ENCODE data around the gene SDHAF1. TPM values are rescaled to one million over a fixed set of nuclear protein-coding genes. Genes with fewer than 3 reads are reported as not detected.

SDHAF1 gene
- total RNA-seq, 1 donor from 2014 or later = 15.5 TPM

- Mint-ChIP-seq H3K9me3 (ENCODE audit: unreplicated experiment) (no peaks in the 10 kb centered on the region), H3K27me3 (ENCODE audit: unreplicated experiment) (peaks cover 7% of the 10 kb centered on the region), H3K36me3 (ENCODE audit: unreplicated experiment) (peaks cover 3% of the 10 kb centered on the region), H3K4me1 (ENCODE audit: unreplicated experiment) (peaks cover 15% of the 10 kb centered on the region), H3K4me3 (ENCODE audit: unreplicated experiment) (peak overlapping the region; percentile 10), H3K27ac (ENCODE audit: unreplicated experiment) (peak overlapping the region; percentile 61)
- no peak for TF ChIP-seq CTCF (IDR thresholded peaks at IDR 0.05)
- DNase-seq (ENCODE audit: extremely low spot score, unreplicated experiment) = no peak
Observed at GRCh38 chr19:35992907-35993765, 1.9 kb upstream of the SDHAF1 start.

- peaks cover 3% of the 10 kb centered on the region for H3K27me3 Mint-ChIP-seq (ENCODE audit: unreplicated experiment)
- no peak for DNase-seq (ENCODE audit: extremely low spot score, unreplicated experiment)
- H3K36me3 Mint-ChIP-seq (ENCODE audit: unreplicated experiment) = peaks cover 3% of the 10 kb centered on the region
- H3K4me1 Mint-ChIP-seq (ENCODE audit: unreplicated experiment) = peaks cover 15% of the 10 kb centered on the region
- TF ChIP-seq CTCF (IDR thresholded peaks at IDR 0.05) = no peak
- peak overlapping the region; percentile 55 for H3K4me3 Mint-ChIP-seq (ENCODE audit: unreplicated experiment)
- no peaks in the 10 kb centered on the region for H3K9me3 Mint-ChIP-seq (ENCODE audit: unreplicated experiment)
- no peak overlapping the region for H3K27ac Mint-ChIP-seq (ENCODE audit: unreplicated experiment)
Observed at GRCh38 chr19:35993923-35994598, 927 bp upstream of the SDHAF1 start.

- no peaks in the 10 kb centered on the region for H3K9me3 Mint-ChIP-seq (ENCODE audit: unreplicated experiment)
- peak overlapping the region; percentile 80 for H3K4me3 Mint-ChIP-seq (ENCODE audit: unreplicated experiment)
- peaks cover 15% of the 10 kb centered on the region for H3K4me1 Mint-ChIP-seq (ENCODE audit: unreplicated experiment)
- TF ChIP-seq CTCF (IDR thresholded peaks at IDR 0.05) = no peak
- no peak overlapping the region for H3K27ac Mint-ChIP-seq (ENCODE audit: unreplicated experiment)
- no peak for DNase-seq (ENCODE audit: extremely low spot score, unreplicated experiment)
- peaks cover 8% of the 10 kb centered on the region for H3K36me3 Mint-ChIP-seq (ENCODE audit: unreplicated experiment)
- H3K27me3 Mint-ChIP-seq (ENCODE audit: unreplicated experiment) = no peaks in the 10 kb centered on the region
Observed at GRCh38 chr19:35996777-35997176, 1.8 kb downstream of the SDHAF1 start.

GRCh38 chr19:36001605-36002004, 6.6 kb downstream of the SDHAF1 start:
- H3K4me3 Mint-ChIP-seq (ENCODE audit: unreplicated experiment) = no peak overlapping the region
- DNase-seq (ENCODE audit: extremely low spot score, unreplicated experiment) = no peak
- no peak for TF ChIP-seq CTCF (IDR thresholded peaks at IDR 0.05)
- H3K27ac Mint-ChIP-seq (ENCODE audit: unreplicated experiment) = no peak overlapping the region
- H3K27me3 Mint-ChIP-seq (ENCODE audit: unreplicated experiment) = no peaks in the 10 kb centered on the region
- H3K9me3 Mint-ChIP-seq (ENCODE audit: unreplicated experiment) = no peaks in the 10 kb centered on the region
- peaks cover 8% of the 10 kb centered on the region for H3K36me3 Mint-ChIP-seq (ENCODE audit: unreplicated experiment)
- peaks cover 2% of the 10 kb centered on the region for H3K4me1 Mint-ChIP-seq (ENCODE audit: unreplicated experiment)

GRCh38 chr19:36003284-36003683, 8.3 kb downstream of the SDHAF1 start:
- no peak overlapping the region for H3K4me3 Mint-ChIP-seq (ENCODE audit: unreplicated experiment)

More at GRCh38 chr19:36003284-36003683, 8.3 kb downstream of the SDHAF1 start:
- no peak for TF ChIP-seq CTCF (IDR thresholded peaks at IDR 0.05)
- peaks cover 5% of the 10 kb centered on the region for H3K36me3 Mint-ChIP-seq (ENCODE audit: unreplicated experiment)
- no peaks in the 10 kb centered on the region for H3K27me3 Mint-ChIP-seq (ENCODE audit: unreplicated experiment)
- H3K4me1 Mint-ChIP-seq (ENCODE audit: unreplicated experiment) = no peaks in the 10 kb centered on the region
- no peak overlapping the region for H3K27ac Mint-ChIP-seq (ENCODE audit: unreplicated experiment)
- H3K9me3 Mint-ChIP-seq (ENCODE audit: unreplicated experiment) = no peaks in the 10 kb centered on the region
- no peak for DNase-seq (ENCODE audit: extremely low spot score, unreplicated experiment)

Measured in osteocyte (in vitro differentiated cells).